HG03095 (cell line): Measurements from ENCODE around the gene CLN3.
"Not testable (repeated sequence)": the region's sequence is repeated elsewhere in the genome, so short reads cannot be mapped to it uniquely, and the experiment has no call there.

Experiments
- ATAC-seq: cut with Tn5 transposase; IDR thresholded peaks from one replicate; pipeline ENCODE4 v1.9.1; 2021; ENCODE audit warnings: moderate library complexity; ENCODE audit not compliant: unreplicated experiment

CLN3 gene

GRCh38 chr16:28514246-28514645 lies 22.4 kb upstream of the CLN3 start:
- ATAC-seq, result no peak

- no peak for ATAC-seq
These were observed 21.8 kb upstream of the CLN3 start for GRCh38 chr16:28513484-28514181.

GRCh38 chr16:28511801-28512789 lies 20.2 kb upstream of the CLN3 start:
- no peak for ATAC-seq

- ATAC-seq, result no peak
These were observed 19.2 kb upstream of the CLN3 start for GRCh38 chr16:28511031-28511430.

DNA sequence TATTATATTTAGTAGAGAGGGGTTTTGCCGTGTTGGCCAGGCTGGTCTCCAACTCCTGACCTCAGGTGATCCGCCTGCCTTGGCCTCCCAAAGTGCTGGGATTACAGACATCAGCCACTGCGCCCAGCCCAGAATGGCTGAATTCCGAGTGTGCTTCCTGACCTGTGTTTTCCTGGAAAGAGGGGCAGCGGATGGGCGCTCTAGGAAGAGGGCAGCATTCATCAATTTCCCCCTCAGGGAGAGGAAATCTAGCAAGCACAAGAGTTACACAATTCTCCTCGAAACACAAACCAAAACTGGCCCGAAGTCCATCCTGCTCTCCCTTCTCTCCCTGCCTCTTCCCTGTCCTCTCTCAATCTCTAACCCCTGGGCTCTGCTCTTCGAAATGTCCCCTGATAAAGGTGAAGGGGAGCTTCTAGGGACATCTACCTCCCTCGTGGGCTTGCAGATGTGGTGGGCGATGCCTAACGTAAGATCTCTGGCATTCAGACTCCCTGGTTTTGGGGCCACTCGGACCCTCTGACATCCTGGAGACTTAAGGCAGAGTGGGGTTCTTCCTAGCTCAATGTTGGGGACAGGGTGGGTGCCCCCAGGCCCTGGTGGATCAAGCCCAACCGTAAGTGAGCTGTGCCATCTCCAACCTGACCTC lies 13.7 kb upstream of the CLN3 start:
- no peak for ATAC-seq

- ATAC-seq, result no peak
These were observed 13.0 kb upstream of the CLN3 start for GRCh38 chr16:28504707-28505404.

DNA sequence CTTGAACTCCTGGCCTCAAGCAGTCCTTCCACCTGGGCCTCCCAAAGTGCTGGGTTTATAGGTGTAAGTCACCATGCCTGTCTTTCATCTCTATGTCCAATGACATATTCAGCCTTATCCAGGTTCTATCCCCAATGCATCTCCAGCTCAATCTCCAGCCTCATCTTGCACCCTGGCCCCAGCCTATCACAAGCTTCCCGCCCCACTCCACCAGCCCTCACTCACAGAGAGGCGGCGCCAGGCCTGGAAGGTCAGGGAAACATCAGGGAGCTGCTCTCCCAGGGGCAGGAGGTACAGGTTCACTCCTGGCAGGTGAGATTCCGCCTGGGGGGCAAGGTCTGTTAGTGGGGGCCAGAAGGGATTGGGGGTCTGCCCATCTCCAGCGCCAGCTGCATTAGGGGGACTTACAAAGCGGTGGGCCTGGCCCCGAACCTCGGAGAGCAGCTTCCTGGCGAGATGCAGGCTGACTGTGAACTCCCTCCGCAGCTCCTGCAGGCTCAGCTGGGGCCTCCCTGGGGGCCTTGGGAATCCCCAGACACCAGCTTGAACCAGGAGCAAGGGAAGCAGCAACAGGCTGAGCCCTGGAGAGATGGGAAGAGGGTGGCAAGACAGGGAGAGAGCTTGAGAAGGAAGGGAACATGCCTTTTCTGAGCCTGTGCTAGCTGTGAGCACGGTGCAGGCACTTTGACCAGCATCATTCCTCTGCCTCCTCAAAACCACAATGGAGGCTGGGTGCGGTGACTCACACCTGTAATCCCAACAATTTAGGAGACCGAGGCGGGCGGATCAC lies 11.8 kb upstream of the CLN3 start:
- ATAC-seq, result no peak

GRCh38 chr16:28502290-28502689 lies 10.4 kb upstream of the CLN3 start:
- no peak for ATAC-seq

- ATAC-seq, result no peak
These were observed 9.7 kb upstream of the CLN3 start for GRCh38 chr16:28501258-28502232.

- not testable (repeated sequence) for ATAC-seq
These were observed 8.8 kb upstream of the CLN3 start for GRCh38 chr16:28500476-28501180.

DNA sequence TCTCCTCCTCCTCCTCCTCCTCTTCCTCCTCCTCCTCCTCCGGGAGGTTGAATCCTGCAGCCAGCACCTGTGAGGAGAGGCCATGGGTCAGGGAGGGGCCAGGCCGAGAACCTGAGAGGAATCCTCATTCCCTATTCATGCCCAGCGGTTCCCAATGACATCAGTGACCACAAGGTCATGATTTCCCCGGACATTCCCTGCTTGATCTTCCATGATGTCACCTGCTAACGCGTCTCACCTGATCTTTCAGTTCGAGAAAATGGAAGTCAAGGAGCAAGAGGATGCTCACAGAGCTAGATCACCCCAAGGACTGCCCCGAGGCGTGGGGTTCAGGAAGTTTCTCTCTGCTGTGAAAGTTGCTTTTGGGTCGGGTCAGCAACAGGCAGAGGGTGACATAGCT lies 8.0 kb upstream of the CLN3 start:
- no peak for ATAC-seq

GRCh38 chr16:28498666-28499381 lies 7.0 kb upstream of the CLN3 start:
- ATAC-seq, result no peak

- ATAC-seq, result no peak
These were observed 6.2 kb upstream of the CLN3 start for GRCh38 chr16:28497861-28498599.

- no peak for ATAC-seq
These were observed 5.5 kb upstream of the CLN3 start for GRCh38 chr16:28497386-28497785.

GRCh38 chr16:28496844-28497243 lies 5.0 kb upstream of the CLN3 start:
- no peak for ATAC-seq

- ATAC-seq, result no peak
These were observed 4.2 kb upstream of the CLN3 start for GRCh38 chr16:28495795-28496749.
